GM10847 (cell line): ENCODE measurements around the gene ABCD4.

Source experiments
- POLR2A ChIP-seq: IDR thresholded peaks from 2 replicates; pipeline ENCODE4 v1.6.1; 2011; ENCODE audit not compliant: insufficient read length; ENCODE audit errors: extremely low read depth

The ABCD4 gene

DNA sequence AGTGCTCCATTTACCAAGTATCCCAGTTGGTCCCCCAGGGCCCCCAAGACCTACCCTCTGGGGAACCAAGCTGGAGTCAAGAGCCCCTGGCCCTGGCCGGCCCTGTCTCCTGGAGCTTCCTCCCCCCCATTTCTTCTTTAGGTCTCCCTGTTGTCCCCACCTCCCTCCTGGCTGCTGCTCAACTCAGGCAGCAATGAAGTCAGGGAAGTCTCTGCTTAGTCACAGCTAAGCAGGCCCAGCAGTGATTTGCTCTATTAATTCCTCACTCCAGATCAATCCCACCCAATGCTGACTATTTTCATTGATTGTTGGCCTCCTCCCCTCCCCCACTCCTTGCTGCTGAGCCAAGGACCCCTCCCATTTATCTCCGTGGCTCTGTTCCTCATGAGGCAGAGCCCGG, 35.1 kb downstream of the ABCD4 start:
- TF ChIP-seq POLR2A = no peak

- no peak for TF ChIP-seq POLR2A
Measured at GRCh38 chr14:74265301-74265965, 37.3 kb downstream of the ABCD4 start.

DNA sequence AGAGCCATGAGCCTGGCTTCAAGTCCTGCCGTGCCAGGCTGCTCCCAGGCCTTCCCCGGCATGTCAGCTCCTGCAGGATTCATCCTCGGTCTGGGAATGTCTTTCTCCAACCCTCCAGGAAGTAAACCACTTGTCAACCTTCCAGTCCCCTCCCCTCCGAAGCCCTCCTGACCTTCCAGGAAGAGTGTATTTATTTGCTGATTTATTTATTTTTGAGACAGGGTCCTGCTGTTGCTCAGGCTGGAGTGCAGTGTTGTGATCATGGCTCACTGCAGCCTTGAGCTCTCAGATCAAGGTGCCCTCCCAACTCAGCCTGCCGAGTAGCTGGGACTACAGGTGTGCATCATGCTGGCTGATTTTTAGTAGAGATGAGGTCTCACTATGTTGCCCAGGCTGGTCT, 38.8 kb downstream of the ABCD4 start:
- TF ChIP-seq POLR2A = no peak

GRCh38 chr14:74263181-74263580, 39.6 kb downstream of the ABCD4 start:
- TF ChIP-seq POLR2A = no peak

DNA sequence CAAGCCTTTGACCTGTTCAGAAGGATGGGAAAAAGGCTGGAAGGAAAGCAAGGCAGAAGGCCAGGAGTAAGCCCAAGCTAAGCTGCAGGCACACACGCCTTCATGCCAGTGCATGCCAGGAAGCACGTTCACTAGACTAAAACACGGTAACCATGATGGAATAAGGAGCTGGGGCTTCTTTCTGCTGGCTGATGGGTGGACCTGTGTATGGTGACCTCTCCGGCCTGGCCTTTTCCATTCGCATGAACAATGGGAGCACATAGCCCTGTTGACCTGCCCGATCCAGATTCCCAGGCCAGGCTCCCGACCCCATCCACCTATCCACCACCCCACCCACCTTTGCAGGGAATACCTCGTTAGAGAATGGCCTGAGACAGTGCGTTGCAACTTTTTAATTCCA, 40.7 kb downstream of the ABCD4 start:
- no peak for TF ChIP-seq POLR2A

DNA sequence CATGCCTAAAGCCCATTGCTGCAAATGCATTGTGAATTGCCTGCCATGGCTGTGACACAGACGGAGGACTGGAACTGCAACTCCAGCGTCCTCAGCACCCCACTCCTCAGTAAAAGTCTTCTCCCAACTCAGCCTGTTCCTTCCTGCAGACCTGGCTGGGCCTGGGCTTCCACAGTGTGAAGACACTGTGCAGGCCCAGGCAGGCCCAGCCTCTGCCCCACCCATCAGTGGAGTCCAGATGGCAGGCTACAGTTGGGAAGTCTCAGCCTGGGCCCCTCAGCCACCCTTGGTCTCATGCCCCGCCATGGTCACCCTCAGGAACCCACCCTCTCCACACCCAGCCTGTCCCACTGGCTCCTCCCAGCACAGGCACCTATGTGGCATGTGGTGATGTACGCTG, 41.4 kb downstream of the ABCD4 start:
- no peak for TF ChIP-seq POLR2A

DNA sequence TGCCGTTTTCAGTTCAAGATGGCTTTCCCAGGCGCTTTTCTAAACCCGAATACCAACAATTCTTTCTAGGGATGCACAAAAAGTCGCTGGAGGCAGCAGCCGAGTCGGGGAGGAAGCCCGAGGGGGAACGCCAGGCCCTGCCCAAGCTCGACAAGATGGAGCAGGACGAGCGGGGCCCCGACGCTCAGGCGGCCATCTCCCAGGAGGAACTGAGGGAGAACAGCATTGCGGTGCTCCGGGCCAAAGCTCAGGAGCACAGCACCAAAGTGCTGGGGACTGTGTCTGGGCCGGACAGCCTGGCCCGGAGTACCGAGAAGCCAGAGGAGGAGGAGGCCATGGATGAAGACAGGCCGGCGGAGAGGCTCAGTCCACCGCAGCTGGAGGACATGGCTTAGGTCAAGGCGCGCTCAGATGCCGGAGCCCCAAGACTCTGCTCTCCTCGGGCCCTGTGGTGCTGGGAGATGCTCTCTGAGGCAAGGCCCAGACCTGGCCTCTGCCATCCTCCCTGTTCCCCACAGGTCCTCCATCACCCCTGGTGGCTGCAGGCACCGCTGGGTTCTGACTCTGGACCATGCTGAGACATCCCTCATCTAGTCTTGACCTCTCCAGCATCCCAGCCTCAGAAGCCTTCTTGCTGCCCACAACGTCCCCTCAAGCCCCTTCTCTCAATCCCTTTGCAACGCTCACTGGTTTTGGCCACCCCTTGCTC, 42.1 kb downstream of the ABCD4 start:
- TF ChIP-seq POLR2A = no peak

- no peak for TF ChIP-seq POLR2A
Measured at GRCh38 chr14:74259513-74259912, 43.2 kb downstream of the ABCD4 start.

DNA sequence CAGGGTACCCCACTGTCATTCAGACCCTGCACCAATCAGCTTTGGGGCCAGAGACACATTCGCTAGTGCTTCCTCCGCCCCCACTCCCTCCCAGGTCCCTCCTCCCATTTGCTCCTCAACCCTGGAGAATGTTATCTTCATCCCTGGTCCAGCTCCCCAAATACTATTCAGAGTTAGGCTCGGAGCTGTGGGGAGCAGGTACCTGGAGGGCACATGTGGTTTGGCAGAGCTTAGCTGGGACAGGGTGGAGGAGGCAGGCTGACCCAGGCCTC, 44.0 kb downstream of the ABCD4 start:
- TF ChIP-seq POLR2A = no peak

GRCh38 chr14:74257941-74258763, 44.6 kb downstream of the ABCD4 start:
- no peak for TF ChIP-seq POLR2A

GRCh38 chr14:74257078-74257940, 45.4 kb downstream of the ABCD4 start:
- TF ChIP-seq POLR2A = no peak

- TF ChIP-seq POLR2A = no peak
Measured at GRCh38 chr14:74255281-74255680, 47.5 kb downstream of the ABCD4 start.

DNA sequence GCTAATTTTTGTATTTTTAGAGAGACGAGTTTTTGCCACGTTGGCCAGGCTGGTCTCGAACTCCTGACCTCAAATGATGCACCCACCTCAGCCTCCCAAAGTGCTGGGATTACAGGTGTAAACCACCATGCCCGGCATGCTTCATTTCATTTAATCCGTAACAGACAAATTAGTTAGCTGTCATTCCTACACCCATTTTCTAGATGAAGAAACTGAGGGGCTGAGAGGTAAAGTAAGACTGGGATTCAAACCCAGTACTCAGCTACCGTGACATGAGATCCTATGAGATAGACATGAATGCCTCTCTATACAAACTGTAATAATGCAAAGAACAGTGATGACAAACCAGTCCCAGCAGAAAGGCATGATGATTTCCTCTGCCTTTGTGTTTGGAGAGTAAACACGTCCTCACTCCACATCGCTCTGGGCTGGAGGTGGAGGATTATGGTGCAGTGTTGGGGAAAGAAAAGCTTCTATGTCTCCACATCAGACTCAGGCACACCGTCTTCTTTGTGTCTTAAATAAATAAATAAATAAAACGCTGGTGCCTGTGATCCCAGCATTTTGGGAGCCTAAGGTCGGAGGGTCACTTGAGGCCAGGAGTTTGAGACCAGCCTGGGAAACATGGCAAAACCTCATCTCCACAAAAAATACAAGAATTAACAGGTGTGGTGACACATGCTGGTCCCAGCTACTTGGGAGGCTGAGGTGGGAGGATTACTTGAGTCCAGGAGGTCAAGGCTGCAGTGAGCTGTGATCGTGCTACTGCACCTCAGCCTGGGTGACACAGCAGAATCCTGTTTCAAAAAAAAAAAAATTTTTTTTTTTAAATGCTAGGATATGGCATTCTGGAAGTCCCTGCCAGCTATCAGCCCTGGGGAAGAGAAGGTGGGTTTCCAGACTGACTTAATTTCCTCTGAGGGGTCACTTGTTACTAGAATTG, 53.0 kb downstream of the ABCD4 start:
- TF ChIP-seq POLR2A = no peak

GRCh38 chr14:74248017-74248416, 54.7 kb downstream of the ABCD4 start:
- no peak for TF ChIP-seq POLR2A
